Aorta (tissue), 5 donors: ENCODE data around the gene MCM5. TPM values are rescaled to one million over a fixed set of nuclear protein-coding genes. Genes with fewer than 3 reads are reported as not detected.
"Not testable (repeated sequence)": the region's sequence is repeated elsewhere in the genome, so short reads cannot be mapped to it uniquely, and the experiment has no call there.

ENCODE experiments used
- ATAC-seq: fragments of 200-7000 bp; cut with Tn5 transposase; one replicate; pipeline ENCODE4 v1.9.1; 2022; ENCODE audit warnings: moderate library complexity; ENCODE audit not compliant: low FRiP score
- DNase-seq, 2 donors: peaks; one replicate each; pipeline ENCODE4 v3.0.0-alpha.2; 2020
- H3K27ac ChIP-seq, 2 donors: one replicate each; pipeline ENCODE4 v1.5.1; 2013; ENCODE audit warnings: low read length in 2 of 2, mild to moderate bottlenecking in 2 of 2, moderate library complexity in 2 of 2, control low read depth in 1 of 2, inconsistent platforms in 1 of 2, low read depth in 1 of 2
- H3K27me3 ChIP-seq, 2 donors: one replicate each; pipeline ENCODE4 v1.6.1; 2013; ENCODE audit warnings: control low read depth in 1 of 2, low read length in 1 of 2, mild to moderate bottlenecking in 1 of 2, moderate library complexity in 1 of 2; ENCODE audit not compliant: insufficient read depth in 2 of 2, control insufficient read depth in 1 of 2
- H3K36me3 ChIP-seq, 2 donors: one replicate each; pipeline ENCODE4 v1.6.1; 2013; ENCODE audit warnings: control low read depth in 1 of 2, low read length in 1 of 2, mild to moderate bottlenecking in 1 of 2; ENCODE audit not compliant: insufficient read depth in 2 of 2, control insufficient read depth in 1 of 2
- H3K4me1 ChIP-seq, 2 donors: one replicate each; pipeline ENCODE4 v1.6.1; 2013; ENCODE audit warnings: low read length in 2 of 2, control low read depth in 1 of 2, mild to moderate bottlenecking in 1 of 2, moderate library complexity in 1 of 2; ENCODE audit not compliant: insufficient read depth in 2 of 2, control insufficient read depth in 1 of 2
- H3K4me3 ChIP-seq, 2 donors: one replicate each; pipeline ENCODE4 v1.5.1; 2013; ENCODE audit warnings: low read length in 2 of 2, control low read depth in 1 of 2, mild to moderate bottlenecking in 1 of 2
- H3K9me3 ChIP-seq: one replicate; pipeline ENCODE4 v1.6.1; 2013; ENCODE audit warnings: mild to moderate bottlenecking, low read length; ENCODE audit not compliant: control insufficient read depth
- WGBS, 2 donors: extraction: QIAGEN DNeasy Blood & Tissue Kit; methylation state at CpG; one replicate each; pipeline ENCODE4 v1.1.7; 2013; 5-methylcytosine and 5-hydroxymethylcytosine counted together
- intact Hi-C, 2 donors: fragments of 100-400 bp; cut with DNase I; formaldehyde crosslinking; loops; one replicate each; pipeline versions ENCODE4 v1.14.2 to v1.15.0; 2022
- polyA plus RNA-seq, 2 donors: library from polyadenylated mRNA; stranded (reverse); fragments of 200-250 nt; gene quantifications; one replicate each; pipeline ENCODE4 v1.2.3, GENCODE V29; 2013
- total RNA-seq, 2 donors: library from RNA; stranded (reverse); fragmentation: NEBNext Ultra II Directional; extraction: Animal tissue kit (Norgen Biotek cat#: 25700); gene quantifications; one replicate each; pipeline ENCODE4 v1.2.1, GENCODE V29; 2021
- donor health status: healthy with polysubstance abuse.
- donor health status: Bipolar disorder and iron deficiency.
- donor health status: DM: no; HTN: no; CAD: no.
- donor health status: DM: no; HTN: no; CAD: no.
- donor health status: DM: yes; HTN: yes; CAD: no.

MCM5 gene
- total and polyA plus RNA-seq, 4 donors: 4.0 to 24.8 (median 19.9) TPM

- Histone ChIP-seq H3K27ac (no peak overlapping the region), H3K4me1 (no peaks in the 10 kb centered on the region), H3K4me3 (no peak overlapping the region), H3K27me3 (no peaks in the 10 kb centered on the region), H3K36me3 (no peaks in the 10 kb centered on the region), H3K9me3 (no peaks in the 10 kb centered on the region)
- intact Hi-C loops: loop anchor here in 1 of 2 donors (10.0 kb wide), 1 partner anchor 59 kb away; no protein-coding TSS in a partner anchor
- 94 to 97% methylated on average over 5 of the region's 5 CpGs for WGBS, 2 donors
- DNase-seq (no peak), ATAC-seq (no peak)
These were observed 55.6 kb downstream of the MCM5 start for GRCh38 chr22:35455529-35455928.

- intact Hi-C loops: loop anchor here in 1 of 2 donors (10.0 kb wide), 1 partner anchor 58 kb away; no protein-coding TSS in a partner anchor
- Histone ChIP-seq H3K4me1 (no peaks in the 10 kb centered on the region), H3K4me3 (no peak overlapping the region), H3K27me3 (no peaks in the 10 kb centered on the region), H3K36me3 (no peaks in the 10 kb centered on the region), H3K9me3 (no peaks in the 10 kb centered on the region), H3K27ac (no peak overlapping the region)
- no peak for ATAC-seq
- no peak for DNase-seq
- 91 to 92% methylated on average over 10 of the region's 10 CpGs for whole genome bisulfite sequencing, 2 donors
These were observed 56.8 kb downstream of the MCM5 start for GRCh38 chr22:35456757-35457156.

- DNase-seq (no peak), ATAC-seq (no peak)
- Histone ChIP-seq H3K36me3 (no peaks in the 10 kb centered on the region), H3K4me3 (no peak overlapping the region), H3K4me1 (no peaks in the 10 kb centered on the region), H3K27me3 (no peaks in the 10 kb centered on the region), H3K27ac (no peak overlapping the region), H3K9me3 (no peaks in the 10 kb centered on the region)
- intact Hi-C loops: loop anchor here in 1 of 2 donors (10.0 kb wide), 1 partner anchor 57 kb away; no protein-coding TSS in a partner anchor
- WGBS, 2 donors: 77 to 81% methylated on average over 8 to 9 of the region's 9 CpGs
These were observed 58.0 kb downstream of the MCM5 start for GRCh38 chr22:35457729-35458546.

- H3K9me3 ChIP-seq: no peaks in the 10 kb centered on the region
- H3K4me1 ChIP-seq: no peaks in the 10 kb centered on the region
- no peak overlapping the region for H3K4me3 ChIP-seq
- intact Hi-C loops: loop anchor here in 1 of 2 donors (10.0 kb wide), 1 partner anchor 56 kb away; no protein-coding TSS in a partner anchor
- no peak for DNase-seq
- H3K27ac ChIP-seq: no peak overlapping the region
- no peaks in the 10 kb centered on the region for H3K36me3 ChIP-seq
- no peaks in the 10 kb centered on the region for H3K27me3 ChIP-seq
- WGBS, 2 donors: 79 to 83% methylated on average over 18 of the region's 18 CpGs
- no peak for ATAC-seq
These were observed 58.8 kb downstream of the MCM5 start for GRCh38 chr22:35458547-35459422.

GRCh38 chr22:35459423-35459894 lies 59.5 kb downstream of the MCM5 start:
- intact Hi-C loops: loop anchor here in 1 of 2 donors (10.0 kb wide), 1 partner anchor 55 kb away; no protein-coding TSS in a partner anchor
- no peak for ATAC-seq
- 93 to 94% methylated on average over 14 of the region's 14 CpGs for WGBS, 2 donors
- no peak overlapping the region for H3K4me3 ChIP-seq
- H3K9me3 ChIP-seq: no peaks in the 10 kb centered on the region
- H3K27ac ChIP-seq: no peak overlapping the region
- no peaks in the 10 kb centered on the region for H3K27me3 ChIP-seq
- DNase-seq: no peak
- H3K4me1 ChIP-seq: no peaks in the 10 kb centered on the region
- no peaks in the 10 kb centered on the region for H3K36me3 ChIP-seq

- not testable (repeated sequence) for H3K27me3 ChIP-seq, H3K9me3 ChIP-seq, H3K36me3 ChIP-seq, H3K4me1 ChIP-seq, ATAC-seq, H3K4me3 ChIP-seq, H3K27ac ChIP-seq, DNase-seq
- intact Hi-C loops: loop anchor here in 1 of 2 donors (10.0 kb wide), 1 partner anchor 55 kb away; no protein-coding TSS in a partner anchor
- whole genome bisulfite sequencing, 2 donors: 93 to 94% methylated on average over 10 of the region's 10 CpGs
These were observed 60.0 kb downstream of the MCM5 start for GRCh38 chr22:35459976-35460375.

- Histone ChIP-seq H3K4me1 (no peaks in the 10 kb centered on the region), H3K9me3 (no peaks in the 10 kb centered on the region), H3K27me3 (no peaks in the 10 kb centered on the region), H3K4me3 (no peak overlapping the region), H3K27ac (no peak overlapping the region), H3K36me3 (no peaks in the 10 kb centered on the region)
- no peak for ATAC-seq
- intact Hi-C loops: no loop called here
- DNase-seq: no peak
- 86 to 87% methylated on average over 8 of the region's 8 CpGs for WGBS, 2 donors
These were observed 60.7 kb downstream of the MCM5 start for GRCh38 chr22:35460688-35461087.

GRCh38 chr22:35462498-35463230 lies 62.7 kb downstream of the MCM5 start:
- H3K9me3 ChIP-seq: no peaks in the 10 kb centered on the region
- no peaks in the 10 kb centered on the region for H3K27me3 ChIP-seq
- no peaks in the 10 kb centered on the region for H3K4me1 ChIP-seq
- WGBS, 2 donors: 72 to 74% methylated on average over 9 of the region's 9 CpGs
- DNase-seq: no peak
- intact Hi-C loops: no loop called here
- no peak for ATAC-seq
- H3K36me3 ChIP-seq: no peaks in the 10 kb centered on the region
- H3K4me3 ChIP-seq: no peak overlapping the region
- no peak overlapping the region for H3K27ac ChIP-seq
